SU-DHL-6 (cell line): ENCODE data around the gene ATP6V0A1.
"Not testable (repeated sequence)": the region's sequence is repeated elsewhere in the genome, so short reads cannot be mapped to it uniquely, and the experiment has no call there.

Experiments used
- H2AFZ ChIP-seq: fragments of 200-600 bp; sonication (generic); 2 replicates; pipeline ENCODE4 v1.6.1; 2014; ENCODE audit warnings: low read depth, mild to moderate bottlenecking, moderate library complexity, mixed read lengths, antibody characterized with exemption, low read length; ENCODE audit not compliant: severe bottlenecking
- H3F3A ChIP-seq: fragments of 200-600 bp; shearing (Covaris generic); 2 replicates; pipeline ENCODE4 v1.6.0; 2016; ENCODE audit warnings: antibody characterized with exemption, mild to moderate bottlenecking; ENCODE audit not compliant: insufficient read depth
- H3K27ac ChIP-seq: fragments of 200-600 bp; sonication (generic); 2 replicates; pipeline ENCODE4 v1.5.1; 2016; ENCODE audit warnings: low read depth, mild to moderate bottlenecking, low read length, moderate library complexity, mixed read lengths
- H3K27me3 ChIP-seq: fragments of 200-600 bp; sonication (generic), shearing (Covaris generic); 2 replicates; pipeline ENCODE4 v1.6.0; 2014; ENCODE audit warnings: mild to moderate bottlenecking, low read length
- H3K36me3 ChIP-seq: fragments of 200-600 bp; sonication (generic); 2 replicates; pipeline ENCODE4 v1.6.1; 2014; ENCODE audit warnings: mild to moderate bottlenecking, low read length, mixed read lengths
- H3K4me2 ChIP-seq: fragments of 300-600, 200-600 bp; shearing (Covaris generic), sonication (generic); 2 replicates; pipeline ENCODE4 v1.6.0; 2014; ENCODE audit warnings: low read length, low read depth, mild to moderate bottlenecking; ENCODE audit not compliant: poor library complexity, severe bottlenecking
- H3K4me3 ChIP-seq: fragments of 200-600 bp; sonication (generic); 2 replicates; pipeline ENCODE4 v1.5.1; 2014; ENCODE audit warnings: antibody characterized with exemption, low read length, mild to moderate bottlenecking, mixed read lengths; ENCODE audit not compliant: insufficient read depth, poor library complexity, severe bottlenecking
- H3K79me2 ChIP-seq: fragments of 200-600 bp; sonication (generic); 2 replicates; pipeline ENCODE4 v1.6.1; 2014; ENCODE audit warnings: mild to moderate bottlenecking, low read length, moderate library complexity; ENCODE audit not compliant: insufficient read depth
- H3K9ac ChIP-seq: fragments of 200-600 bp; sonication (generic); 2 replicates; pipeline ENCODE4 v1.7.0; 2014; ENCODE audit warnings: mild to moderate bottlenecking, low read length
- H3K9me2 ChIP-seq: fragments of 200-600 bp; sonication (generic); replicated peaks from 2 replicates; pipeline ENCODE4 v1.6.1; 2014; ENCODE audit warnings: low read length; ENCODE audit not compliant: insufficient read depth
- H3K9me3 ChIP-seq: fragments of 200-600 bp; sonication (generic); 2 replicates; pipeline ENCODE4 v1.6.1; 2014; ENCODE audit warnings: low read length, mixed read lengths; ENCODE audit not compliant: insufficient read depth
- H4K20me1 ChIP-seq: fragments of 200-600 bp; sonication (generic); 2 replicates; pipeline ENCODE4 v1.6.1; 2014; ENCODE audit warnings: low read depth, mild to moderate bottlenecking, antibody characterized with exemption, low read length, moderate library complexity, mixed read lengths
- EZH2phosphoT487 ChIP-seq: fragments of 200-600 bp; sonication (generic), shearing (Covaris generic); conservative IDR thresholded peaks from 2 replicates; pipeline ENCODE4 v1.6.1; 2018; ENCODE audit warnings: mild to moderate bottlenecking, antibody characterized with exemption, low read length, moderate library complexity, mixed read lengths
- TF ChIP-seq, protein P1 (sequence below): fragments of 200-600 bp; sonication (generic); IDR thresholded peaks from one replicate; pipeline ENCODE4 v1.5.1; 2017; ENCODE audit warnings: antibody characterized with exemption, mild to moderate bottlenecking, low read length, moderate library complexity; ENCODE audit not compliant: insufficient read depth, poor library complexity, severe bottlenecking

The ATP6V0A1 gene

GRCh38 chr17:42548993-42549755 is 90.5 kb downstream of the ATP6V0A1 start:
- H3K27me3 ChIP-seq: no peaks in the 10 kb centered on the region
- H3K9ac ChIP-seq: peak overlapping the region; percentile 62
- no peak overlapping the region for H3K4me3 ChIP-seq
- H2AFZ ChIP-seq: no peak overlapping the region
- no peaks in the 10 kb centered on the region for H3F3A ChIP-seq
- H4K20me1 ChIP-seq: no peaks in the 10 kb centered on the region
- TF ChIP-seq, protein P1, sequence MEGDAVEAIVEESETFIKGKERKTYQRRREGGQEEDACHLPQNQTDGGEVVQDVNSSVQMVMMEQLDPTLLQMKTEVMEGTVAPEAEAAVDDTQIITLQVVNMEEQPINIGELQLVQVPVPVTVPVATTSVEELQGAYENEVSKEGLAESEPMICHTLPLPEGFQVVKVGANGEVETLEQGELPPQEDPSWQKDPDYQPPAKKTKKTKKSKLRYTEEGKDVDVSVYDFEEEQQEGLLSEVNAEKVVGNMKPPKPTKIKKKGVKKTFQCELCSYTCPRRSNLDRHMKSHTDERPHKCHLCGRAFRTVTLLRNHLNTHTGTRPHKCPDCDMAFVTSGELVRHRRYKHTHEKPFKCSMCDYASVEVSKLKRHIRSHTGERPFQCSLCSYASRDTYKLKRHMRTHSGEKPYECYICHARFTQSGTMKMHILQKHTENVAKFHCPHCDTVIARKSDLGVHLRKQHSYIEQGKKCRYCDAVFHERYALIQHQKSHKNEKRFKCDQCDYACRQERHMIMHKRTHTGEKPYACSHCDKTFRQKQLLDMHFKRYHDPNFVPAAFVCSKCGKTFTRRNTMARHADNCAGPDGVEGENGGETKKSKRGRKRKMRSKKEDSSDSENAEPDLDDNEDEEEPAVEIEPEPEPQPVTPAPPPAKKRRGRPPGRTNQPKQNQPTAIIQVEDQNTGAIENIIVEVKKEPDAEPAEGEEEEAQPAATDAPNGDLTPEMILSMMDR: no peak
- TF ChIP-seq EZH2phosphoT487: no peak
- no peaks in the 10 kb centered on the region for H3K9me3 ChIP-seq
- no peaks in the 10 kb centered on the region for H3K9me2 ChIP-seq
- no peak overlapping the region for H3K27ac ChIP-seq
- no peaks in the 10 kb centered on the region for H3K36me3 ChIP-seq
- H3K79me2 ChIP-seq: no peaks in the 10 kb centered on the region
- H3K4me2 ChIP-seq: peak overlapping the region; percentile 56

DNA sequence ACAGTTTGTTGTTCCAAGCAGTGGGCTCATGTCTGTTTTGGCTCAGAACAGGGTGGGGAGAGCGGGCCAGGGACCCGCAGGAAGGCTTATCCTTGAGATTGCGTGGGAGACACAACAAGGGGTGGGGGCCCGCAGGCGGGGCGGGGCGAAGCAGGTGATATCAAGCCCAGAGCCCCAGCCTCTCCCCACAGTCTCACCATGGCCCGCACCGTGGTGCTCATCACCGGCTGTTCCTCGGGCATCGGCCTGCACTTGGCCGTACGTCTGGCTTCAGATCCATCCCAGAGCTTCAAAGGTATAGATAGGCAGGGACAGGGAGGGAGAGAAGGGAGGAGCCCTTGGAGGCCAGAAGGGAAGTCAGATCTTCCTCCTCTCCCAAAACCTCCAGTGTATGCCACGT is 94.1 kb downstream of the ATP6V0A1 start, which contains the start of gene HSD17B1:
Gene HSD17B1, plus strand, starts transcription at position 188 of the 400 bp plus-strand sequence. Its CDS starts 11 bp downstream, at position 199.
- not testable (repeated sequence) for H3K27ac ChIP-seq, H3K27me3 ChIP-seq, H4K20me1 ChIP-seq, H3K9me2 ChIP-seq, H3K36me3 ChIP-seq, H3K79me2 ChIP-seq, H3K9me3 ChIP-seq, H3F3A ChIP-seq, H2AFZ ChIP-seq, H3K4me3 ChIP-seq, H3K9ac ChIP-seq
- peak within 1 kb of the TSS; percentile 80 for H3K4me2 ChIP-seq

DNA sequence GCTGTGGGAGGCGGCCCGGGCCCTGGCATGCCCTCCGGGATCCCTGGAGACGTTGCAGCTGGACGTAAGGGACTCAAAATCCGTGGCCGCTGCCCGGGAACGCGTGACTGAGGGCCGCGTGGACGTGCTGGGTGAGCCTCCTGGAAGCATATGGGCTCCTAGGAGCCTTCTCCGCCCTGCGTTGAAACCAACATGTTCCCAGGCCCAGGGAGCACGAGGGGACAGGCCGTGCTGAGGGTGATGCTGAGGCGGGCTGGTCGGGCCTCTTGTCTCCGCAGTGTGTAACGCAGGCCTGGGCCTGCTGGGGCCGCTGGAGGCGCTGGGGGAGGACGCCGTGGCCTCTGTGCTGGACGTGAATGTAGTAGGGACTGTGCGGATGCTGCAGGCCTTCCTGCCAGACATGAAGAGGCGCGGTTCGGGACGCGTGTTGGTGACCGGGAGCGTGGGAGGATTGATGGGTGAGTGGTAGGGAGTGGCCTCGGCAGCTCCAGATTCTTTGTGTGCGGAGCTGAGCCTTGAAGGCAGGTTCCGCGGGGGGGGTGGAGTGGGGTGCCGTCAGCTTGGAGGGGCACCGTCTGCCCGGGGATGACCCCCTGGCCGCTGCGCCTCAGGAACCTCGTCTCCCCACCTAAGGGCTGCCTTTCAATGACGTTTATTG is 94.6 kb downstream of the ATP6V0A1 start:
- H3K4me3 ChIP-seq: no peak overlapping the region
- no peak overlapping the region for H3K9ac ChIP-seq
- no peaks in the 10 kb centered on the region for H3K9me3 ChIP-seq
- H3K4me2 ChIP-seq: no peak overlapping the region
- no peaks in the 10 kb centered on the region for H4K20me1 ChIP-seq
- no peak overlapping the region for H3K27ac ChIP-seq
- H3K79me2 ChIP-seq: no peaks in the 10 kb centered on the region
- H3K27me3 ChIP-seq: no peaks in the 10 kb centered on the region
- H3K36me3 ChIP-seq: no peaks in the 10 kb centered on the region
- no peak overlapping the region for H2AFZ ChIP-seq
- TF ChIP-seq, protein P1: no peak
- no peak for TF ChIP-seq EZH2phosphoT487
- no peaks in the 10 kb centered on the region for H3F3A ChIP-seq
- H3K9me2 ChIP-seq: no peaks in the 10 kb centered on the region

GRCh38 chr17:42553866-42554249 is 95.2 kb downstream of the ATP6V0A1 start:
- Histone ChIP-seq H3K9me2 (no peaks in the 10 kb centered on the region), H3K79me2 (no peaks in the 10 kb centered on the region), H3K9ac (peak overlapping the region; percentile 77), H3K27me3 (no peaks in the 10 kb centered on the region), H3K36me3 (no peaks in the 10 kb centered on the region), H3F3A (no peaks in the 10 kb centered on the region), H3K27ac (peak overlapping the region; percentile 38; the same call in 1 of the 2 replicates), H3K4me2 (peak overlapping the region; percentile 80), H2AFZ (no peak overlapping the region), H3K9me3 (no peaks in the 10 kb centered on the region), H4K20me1 (no peaks in the 10 kb centered on the region), H3K4me3 (peak overlapping the region; percentile 66)
- TF ChIP-seq, protein P1: no peak
- no peak for TF ChIP-seq EZH2phosphoT487
